GM12878 (cell line): ENCODE results near the gene POLR2L. TPM values are rescaled to one million over a fixed set of nuclear protein-coding genes. Genes with fewer than 3 reads are reported as not detected.
A peak's percentile ranks its signal among the peaks of the same experiment; 100 is the strongest.

Source experiments
- ATAC-seq: fragments of 200-7000 bp; cut with Tn5 transposase; 3 replicates; pipeline ENCODE4 v1.9.1; 2020; ENCODE audit warnings: mild to moderate bottlenecking, moderate library complexity
- BruUV-seq: library from RNA; stranded (reverse); fragments of 400-500 nt; replicated peaks from 2 replicates; lab custom pipeline; 2021; lab: Mats Ljungman, UMichigan
- CTCF ChIA-PET: fragments of 300-600 bp; sonication (Branson Sonifier 250); formaldehyde crosslinking; extraction: SDS; loops from one replicate; lab custom pipeline; 2021; ENCODE audit warnings: inconsistent platforms; lab: Yijun Ruan, JAX
- POLR2A ChIA-PET: fragments of 350-600 bp; formaldehyde crosslinking; extraction: SDS; loops from one replicate; lab custom pipeline; 2021; ENCODE audit warnings: inconsistent platforms; lab: Charles Lee
- RAD21 ChIA-PET: fragments of 300-600 bp; sonication (Branson Sonifier 250); formaldehyde crosslinking; loops from one replicate; lab custom pipeline; 2023; ENCODE audit warnings: antibody characterized with exemption; ENCODE audit not compliant: unreplicated experiment; lab: Charles Lee
- SMC1A ChIA-PET: fragments of 300-600 bp; sonication (Branson Sonifier 250); formaldehyde crosslinking; loops from one replicate; lab custom pipeline; 2023; ENCODE audit not compliant: unreplicated experiment, uncharacterized antibody; lab: Charles Lee
- DNase-seq: peaks from one replicate; pipeline ENCODE4 v3.0.0-alpha.2; 2011; ENCODE audit warnings: low read depth, low spot score
- FAIRE-seq: peaks from 3 replicates; lab custom pipeline; 2011; peaks lifted over from hg19 to GRCh38; lab: Jason Lieb, UNC
- H2AFZ ChIP-seq: 2 replicates; pipeline ENCODE4 v1.6.0; 2011; ENCODE audit warnings: low read depth, low read length, control low read depth; ENCODE audit not compliant: control insufficient read depth
- H3K27ac ChIP-seq: 2 replicates; pipeline ENCODE4 v1.5.1; 2011; ENCODE audit warnings: control low read depth; ENCODE audit not compliant: control insufficient read depth, insufficient read depth
- H3K27me3 ChIP-seq, 2 experiments: replicated peaks in 1 of 2; 2 replicates each; pipeline versions ENCODE4 v1.6.0 to v1.6.1; 2011; ENCODE audit warnings: low read length in 1 of 2; ENCODE audit not compliant: control insufficient read depth in 2 of 2, insufficient read depth in 2 of 2
- H3K36me3 ChIP-seq, 2 experiments: 2 replicates each; pipeline ENCODE4 v1.5.1; 2011; ENCODE audit warnings: low read length in 1 of 2; ENCODE audit not compliant: control insufficient read depth in 2 of 2, insufficient read depth in 2 of 2
- H3K4me1 ChIP-seq: 2 replicates; pipeline ENCODE4 v1.6.1; 2011; ENCODE audit warnings: mild to moderate bottlenecking, low read length, moderate library complexity, mixed read lengths; ENCODE audit not compliant: control insufficient read depth, insufficient read depth
- H3K4me2 ChIP-seq: 2 replicates; pipeline ENCODE4 v1.6.0; 2011; ENCODE audit warnings: control low read depth; ENCODE audit not compliant: control insufficient read depth, insufficient read depth
- H3K4me3 ChIP-seq: fragments of 200-600 bp; sonication (generic); 2 replicates; pipeline ENCODE4 v1.5.1; 2016
- H3K79me2 ChIP-seq: 2 replicates; pipeline ENCODE4 v1.6.0; 2011; ENCODE audit warnings: low read length; ENCODE audit not compliant: control insufficient read depth, insufficient read depth
- H3K9ac ChIP-seq: 2 replicates; pipeline ENCODE4 v1.8.0; 2011; ENCODE audit warnings: low read length, control low read depth, mixed read lengths; ENCODE audit not compliant: control insufficient read depth, insufficient read depth
- H3K9me3 ChIP-seq: replicated peaks from 3 replicates; pipeline ENCODE4 v1.5.1; 2011; ENCODE audit warnings: mild to moderate bottlenecking, low read length; ENCODE audit not compliant: control insufficient read depth, insufficient read depth
- H4K20me1 ChIP-seq: 2 replicates; pipeline ENCODE4 v1.6.0; 2011; ENCODE audit not compliant: control insufficient read depth, insufficient read depth
- BCL11A ChIP-seq: IDR thresholded peaks from 2 replicates; pipeline ENCODE4 v1.6.1; 2011; ENCODE audit warnings: low read depth, low read length
- CHD2 ChIP-seq: IDR thresholded peaks from 2 replicates; pipeline ENCODE4 v1.6.1; 2011; ENCODE audit warnings: low read depth, low read length, improper control_type of control experiment, borderline replicate concordance
- ETV6 ChIP-seq, 2 experiments: fragments of 450-650 bp in 1 of 2; IDR thresholded peaks in 1 of 2; conservative IDR thresholded peaks in 1 of 2; 2 replicates each; pipeline ENCODE4 v1.6.1; 2014; ENCODE audit warnings: antibody characterized with exemption in 1 of 2, borderline replicate concordance in 1 of 2, low read depth in 1 of 2, mild to moderate bottlenecking in 1 of 2, moderate library complexity in 1 of 2
- HDAC2 ChIP-seq: fragments of 200-600 bp; sonication (generic); IDR thresholded peaks from 2 replicates; pipeline ENCODE4 v1.6.1; 2017
- HDGF ChIP-seq: fragments of 450-650 bp; IDR thresholded peaks from 2 replicates; pipeline ENCODE4 v1.6.1; 2016; ENCODE audit warnings: antibody characterized with exemption
- IKZF2 ChIP-seq, 2 experiments: fragments of 450-650 bp; IDR thresholded peaks; 2 replicates each; pipeline ENCODE4 v1.6.1; 2017; ENCODE audit warnings: mild to moderate bottlenecking in 2 of 2, moderate library complexity in 2 of 2
- MXI1 ChIP-seq: fragments of 150-350 bp; IDR thresholded peaks from 2 replicates; pipeline ENCODE4 v1.6.1; 2011; ENCODE audit warnings: low read depth, mild to moderate bottlenecking, inconsistent platforms, low read length, improper control_type of control experiment
- PAX8 ChIP-seq: fragments of 450-650 bp; IDR thresholded peaks from 2 replicates; pipeline ENCODE4 v1.6.1; 2017; ENCODE audit warnings: mild to moderate bottlenecking, moderate library complexity
- RBBP5 ChIP-seq: fragments of 200-600 bp; sonication (generic); conservative IDR thresholded peaks from 2 replicates; pipeline ENCODE4 v1.6.1; 2016
- RUNX3 ChIP-seq: IDR thresholded peaks from 2 replicates; pipeline ENCODE4 v1.6.1; 2012; ENCODE audit warnings: low read length, inconsistent platforms
- TARDBP ChIP-seq: IDR thresholded peaks from 2 replicates; pipeline ENCODE4 v1.6.1; 2016; ENCODE audit warnings: borderline replicate concordance
- WRNIP1 ChIP-seq: IDR thresholded peaks from 2 replicates; pipeline ENCODE4 v1.6.1; 2011; ENCODE audit warnings: low read depth, low read length, improper control_type of control experiment, borderline replicate concordance
- ZBTB11 ChIP-seq: fragments of 450-650 bp; formaldehyde crosslinking; IDR thresholded peaks from 2 replicates; pipeline ENCODE4 v1.5.0; 2022; ENCODE audit warnings: mild to moderate bottlenecking, missing genetic modification characterization
- WGBS: methylation state at CpG from one replicate; pipeline ENCODE4 v1.1.6; 2016; ENCODE audit warnings: low lambda C conversion rate; ENCODE audit not compliant: insufficient replicate concordance, insufficient coverage; ENCODE audit errors: missing lambda C conversion rate; 5-methylcytosine and 5-hydroxymethylcytosine counted together
- in situ Hi-C: fragments of 300-500 bp; cut with MboI; formaldehyde crosslinking; loops from 9 replicates; pipeline ENCODE4 v1.14.3; 2018; ENCODE audit warnings: mixed read lengths
- intact Hi-C: fragments of 100-400 bp; cut with micrococcal nuclease; formaldehyde crosslinking; loops from one replicate; pipeline ENCODE4 v1.14.2; 2022; ENCODE audit not compliant: unreplicated experiment
- polyA plus RNA-seq, 11 experiments: library from polyadenylated mRNA; depleted of rRNA in 4 of 11; unstranded in 6 of 11; stranded (reverse) in 5 of 11; fragments of >200 nt; fragmentation: Nextera tagmentation in 4 of 11; fragmentation: Illumina TruSeq in 1 of 11; extraction: Ambion mirVana in 4 of 11; extraction: Trizol in 1 of 11; gene quantifications; 1 replicate in 1 of 11; 2 replicates in 10 of 11; pipeline versions ENCODE4 v1.2.1 to v1.2.3, GENCODE V29; 2011 to 2016; ENCODE audit warnings: inconsistent platforms in 2 of 11, missing spikeins in 2 of 11, low read depth in 1 of 11
- total RNA-seq, 4 experiments: library from RNA; depleted of rRNA in 3 of 4; stranded (reverse); fragments of >200 nt in 3 of 4; fragmentation: Illumina TruSeq in 1 of 4; extraction: Trizol in 1 of 4; gene quantifications; 2 replicates each; pipeline versions ENCODE4 v1.2.1 to v1.2.3, GENCODE V29; 2013 to 2021
- TF ChIP-seq, protein P1 (sequence below): fragments of 450-650 bp; formaldehyde crosslinking; IDR thresholded peaks from 2 replicates; pipeline ENCODE4 v1.4.0; 2022; ENCODE audit warnings: mild to moderate bottlenecking, moderate library complexity
- TF ChIP-seq, protein P2 (sequence below): fragments of 150-350 bp; IDR thresholded peaks from 2 replicates; pipeline ENCODE4 v1.6.1; 2014; ENCODE audit warnings: mild to moderate bottlenecking, low read depth, low read length
- TF ChIP-seq, protein P3 (sequence below): IDR thresholded peaks from 2 replicates; pipeline ENCODE4 v1.6.1; 2012; ENCODE audit warnings: low read depth, low read length, improper control_type of control experiment

Gene POLR2L
- total and polyA plus RNA-seq, 10 of the 15 experiments (the other 5 are each of a cell fraction or from before 2014, with no cell fraction given): 23.1 to 497 (median 125) TPM

DNA sequence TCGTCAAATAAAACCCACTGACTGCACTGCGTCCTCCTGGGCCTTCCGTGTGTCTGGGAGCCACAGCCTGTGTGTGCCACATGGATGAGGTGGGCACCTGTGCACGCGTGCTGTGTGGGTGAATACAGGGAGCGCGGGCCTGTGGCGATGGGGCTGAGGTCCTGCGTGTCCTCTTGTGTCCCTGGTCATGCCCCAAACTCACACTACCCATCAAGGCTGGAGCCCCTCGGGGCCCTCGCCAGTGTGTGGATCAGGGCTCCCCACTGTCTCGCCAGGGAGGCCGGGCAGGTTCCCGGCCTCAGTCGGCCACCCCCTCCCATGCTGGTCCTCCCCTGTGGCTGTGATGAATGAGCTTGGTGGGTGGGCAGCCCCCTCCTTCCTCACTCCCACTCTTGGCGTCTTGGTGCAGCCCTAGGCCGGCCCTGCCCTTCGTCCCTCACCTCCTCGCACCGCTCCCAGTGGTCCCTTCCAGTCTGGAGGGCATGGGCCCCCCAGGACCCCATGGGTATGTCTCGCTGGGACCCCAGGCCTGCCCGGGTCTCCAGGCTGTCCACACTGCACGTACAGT lies 10.3 kb downstream of the POLR2L start:
- WGBS: 64% methylated on average over 23 of the region's 23 CpGs
- in situ Hi-C loops: no loop called here
- SMC1A ChIA-PET: no interaction called here
- peaks cover 42% of the 10 kb centered on the region for H3K4me1 ChIP-seq
- RAD21 ChIA-PET: interaction anchor here (1.0 to 1.2 kb wide), 3 partner anchors 11 to 15 kb away, joined by 3 to 9 read pairs (median 3); partner anchors contain the start of gene TSPAN4
- intact Hi-C loops: no loop called here
- POLR2A ChIA-PET: interaction anchor here (1.1 to 5.2 kb wide), 3 partner anchors 13 to 24 kb away, joined by 5 to 33 read pairs (median 5); partner anchors contain the start of gene PNPLA2
- FAIRE-seq (no peak), DNase-seq (no peak), ATAC-seq (no peak)
- H4K20me1 ChIP-seq: no peaks in the 10 kb centered on the region
- 0 out of 2 replicates have a peak overlapping the region, but pooled peaks have one; percentile 44 for H3K4me3 ChIP-seq
- no peak overlapping the region; the same call in 1 of the 2 replicates for H3K9ac ChIP-seq
- H3K36me3 ChIP-seq: no peaks in the 10 kb centered on the region; a peak in 2 of 4 replicates
- BruUV-seq: no TSS peak
- H3K27ac ChIP-seq: no peak overlapping the region
- CTCF ChIA-PET: no interaction called here
- peak overlapping the region; percentile 82 for H3K4me2 ChIP-seq
- H3K9me3 ChIP-seq: no peaks in the 10 kb centered on the region
- H3K79me2 ChIP-seq: no peaks in the 10 kb centered on the region
- no peak overlapping the region for H2AFZ ChIP-seq
- no peaks in the 10 kb centered on the region; a peak in 3 of 4 replicates for H3K27me3 ChIP-seq
- TF ChIP-seq HDAC2 (no peak), WRNIP1 (no peak), ZBTB11 (CRISPR knock-in tag) (no peak), IKZF2 (IDR thresholded peaks at IDR 0.05) (no peak), RBBP5 (no peak), CHD2 (no peak), RUNX3 (no peak), TARDBP (no peak), ETV6 (conservative IDR thresholded peaks at IDR 0.05 in 1 of 2, IDR thresholded peaks at IDR 0.05 in 1 of 2; ENCODE audit: borderline replicate concordance in 1 of 2, low read depth in 1 of 2) (no peak), PAX8 (no peak), BCL11A (no peak), HDGF (no peak), MXI1 (no peak)
- TF ChIP-seq, protein P1, sequence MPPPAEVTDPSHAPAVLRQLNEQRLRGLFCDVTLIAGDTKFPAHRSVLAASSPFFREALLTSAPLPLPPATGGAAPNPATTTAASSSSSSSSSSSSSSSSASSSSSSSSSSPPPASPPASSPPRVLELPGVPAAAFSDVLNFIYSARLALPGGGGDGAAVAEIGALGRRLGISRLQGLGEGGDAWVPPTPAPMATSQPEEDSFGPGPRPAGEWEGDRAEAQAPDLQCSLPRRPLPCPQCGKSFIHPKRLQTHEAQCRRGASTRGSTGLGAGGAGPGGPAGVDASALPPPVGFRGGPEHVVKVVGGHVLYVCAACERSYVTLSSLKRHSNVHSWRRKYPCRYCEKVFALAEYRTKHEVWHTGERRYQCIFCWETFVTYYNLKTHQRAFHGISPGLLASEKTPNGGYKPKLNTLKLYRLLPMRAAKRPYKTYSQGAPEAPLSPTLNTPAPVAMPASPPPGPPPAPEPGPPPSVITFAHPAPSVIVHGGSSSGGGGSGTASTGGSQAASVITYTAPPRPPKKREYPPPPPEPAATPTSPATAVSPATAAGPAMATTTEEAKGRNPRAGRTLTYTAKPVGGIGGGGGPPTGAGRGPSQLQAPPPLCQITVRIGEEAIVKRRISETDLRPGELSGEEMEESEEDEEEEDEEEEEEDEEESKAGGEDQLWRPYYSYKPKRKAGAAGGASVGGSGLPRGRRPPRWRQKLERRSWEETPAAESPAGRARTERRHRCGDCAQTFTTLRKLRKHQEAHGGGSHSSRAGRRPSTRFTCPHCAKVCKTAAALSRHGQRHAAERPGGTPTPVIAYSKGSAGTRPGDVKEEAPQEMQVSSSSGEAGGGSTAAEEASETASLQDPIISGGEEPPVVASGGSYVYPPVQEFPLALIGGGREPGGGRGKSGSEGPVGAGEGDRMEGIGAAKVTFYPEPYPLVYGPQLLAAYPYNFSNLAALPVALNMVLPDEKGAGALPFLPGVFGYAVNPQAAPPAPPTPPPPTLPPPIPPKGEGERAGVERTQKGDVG (CRISPR knock-in tag): no peak
- TF ChIP-seq, protein P2, sequence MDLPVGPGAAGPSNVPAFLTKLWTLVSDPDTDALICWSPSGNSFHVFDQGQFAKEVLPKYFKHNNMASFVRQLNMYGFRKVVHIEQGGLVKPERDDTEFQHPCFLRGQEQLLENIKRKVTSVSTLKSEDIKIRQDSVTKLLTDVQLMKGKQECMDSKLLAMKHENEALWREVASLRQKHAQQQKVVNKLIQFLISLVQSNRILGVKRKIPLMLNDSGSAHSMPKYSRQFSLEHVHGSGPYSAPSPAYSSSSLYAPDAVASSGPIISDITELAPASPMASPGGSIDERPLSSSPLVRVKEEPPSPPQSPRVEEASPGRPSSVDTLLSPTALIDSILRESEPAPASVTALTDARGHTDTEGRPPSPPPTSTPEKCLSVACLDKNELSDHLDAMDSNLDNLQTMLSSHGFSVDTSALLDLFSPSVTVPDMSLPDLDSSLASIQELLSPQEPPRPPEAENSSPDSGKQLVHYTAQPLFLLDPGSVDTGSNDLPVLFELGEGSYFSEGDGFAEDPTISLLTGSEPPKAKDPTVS: no peak
- TF ChIP-seq, protein P3, sequence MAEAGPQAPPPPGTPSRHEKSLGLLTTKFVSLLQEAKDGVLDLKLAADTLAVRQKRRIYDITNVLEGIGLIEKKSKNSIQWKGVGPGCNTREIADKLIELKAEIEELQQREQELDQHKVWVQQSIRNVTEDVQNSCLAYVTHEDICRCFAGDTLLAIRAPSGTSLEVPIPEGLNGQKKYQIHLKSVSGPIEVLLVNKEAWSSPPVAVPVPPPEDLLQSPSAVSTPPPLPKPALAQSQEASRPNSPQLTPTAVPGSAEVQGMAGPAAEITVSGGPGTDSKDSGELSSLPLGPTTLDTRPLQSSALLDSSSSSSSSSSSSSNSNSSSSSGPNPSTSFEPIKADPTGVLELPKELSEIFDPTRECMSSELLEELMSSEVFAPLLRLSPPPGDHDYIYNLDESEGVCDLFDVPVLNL: no peak
